Measurements from ENCODE around the gene ELOVL6.
"Not testable (repeated sequence)": the region's sequence is repeated elsewhere in the genome, so short reads cannot be mapped to it uniquely, and the experiment has no call there.

Gene ELOVL6

GRCh38 chr4:110198435-110199416 is at the start of gene ELOVL6:
TSS of gene ELOVL6 (minus strand) at chr4:110198615. CDS start at chr4:110198335, 280 bp downstream.
- TF ChIP-seq CTCF (IDR thresholded peaks at IDR 0.05; ENCODE audit: low read depth, low read length) (no peak), MAX (IDR thresholded peaks at IDR 0.05; ENCODE audit: low read depth, low read length) (peak; percentile 43; the same call in 1 of the 2 replicates), POLR2A (IDR thresholded peaks at IDR 0.05; ENCODE audit: extremely low read depth, insufficient read length) (peak; percentile 32), MYC (IDR thresholded peaks at IDR 0.05; ENCODE audit: low read depth, low read length) (peak; percentile 76; the same call in 1 of the 2 replicates)
- H3K4me3 ChIP-seq (ENCODE audit: low read depth, low read length) = peak within 1 kb of the TSS; percentile 88
- DNase-seq (ENCODE audit: low read depth) = peak; percentile 76

GRCh38 chr4:110248100-110248499 is 49.7 kb upstream of the ELOVL6 start:
- TF ChIP-seq POLR2A (IDR thresholded peaks at IDR 0.05; ENCODE audit: extremely low read depth, insufficient read length) (no peak), MAX (IDR thresholded peaks at IDR 0.05; ENCODE audit: low read depth, low read length) (no peak), CTCF (IDR thresholded peaks at IDR 0.05; ENCODE audit: low read depth, low read length) (no peak), MYC (IDR thresholded peaks at IDR 0.05; ENCODE audit: low read depth, low read length) (no peak)
- DNase-seq (ENCODE audit: low read depth) = no peak
- no peak overlapping the region for H3K4me3 ChIP-seq (ENCODE audit: low read depth, low read length)

- H3K4me3 ChIP-seq (ENCODE audit: low read depth, low read length) = no peak overlapping the region
- TF ChIP-seq CTCF (IDR thresholded peaks at IDR 0.05; ENCODE audit: low read depth, low read length) (no peak), MYC (IDR thresholded peaks at IDR 0.05; ENCODE audit: low read depth, low read length) (no peak), MAX (IDR thresholded peaks at IDR 0.05; ENCODE audit: low read depth, low read length) (no peak), POLR2A (IDR thresholded peaks at IDR 0.05; ENCODE audit: extremely low read depth, insufficient read length) (no peak)
- DNase-seq (ENCODE audit: low read depth) = no peak
Measured at GRCh38 chr4:110247591-110247990, 49.2 kb upstream of the ELOVL6 start.

- no peak for DNase-seq (ENCODE audit: low read depth)
- H3K4me3 ChIP-seq (ENCODE audit: low read depth, low read length) = no peak overlapping the region
- TF ChIP-seq MYC (IDR thresholded peaks at IDR 0.05; ENCODE audit: low read depth, low read length) = no peak
- TF ChIP-seq CTCF (IDR thresholded peaks at IDR 0.05; ENCODE audit: low read depth, low read length) = no peak
- TF ChIP-seq POLR2A (IDR thresholded peaks at IDR 0.05; ENCODE audit: extremely low read depth, insufficient read length) = no peak
- TF ChIP-seq MAX (IDR thresholded peaks at IDR 0.05; ENCODE audit: low read depth, low read length) = no peak
Measured at GRCh38 chr4:110245577-110245976, 47.2 kb upstream of the ELOVL6 start.

- no peak for DNase-seq (ENCODE audit: low read depth)
- no peak overlapping the region for H3K4me3 ChIP-seq (ENCODE audit: low read depth, low read length)
Measured at GRCh38 chr4:110236324-110236723, 37.9 kb upstream of the ELOVL6 start.

GRCh38 chr4:110233581-110233980 is 35.2 kb upstream of the ELOVL6 start:
- H3K4me3 ChIP-seq (ENCODE audit: low read depth, low read length); DNase-seq (ENCODE audit: low read depth): not testable (repeated sequence)

More at GRCh38 chr4:110236324-110236723, 37.9 kb upstream of the ELOVL6 start:
- no peak for TF ChIP-seq MYC (IDR thresholded peaks at IDR 0.05; ENCODE audit: low read depth, low read length)

Measured in NB4 (cell line).